Liver (tissue), 9 donors: ENCODE measurements around the gene ACSL4. TPM values are rescaled to one million over a fixed set of nuclear protein-coding genes. Genes with fewer than 3 reads are reported as not detected.
"Not testable (repeated sequence)": the region's sequence is repeated elsewhere in the genome, so short reads cannot be mapped to it uniquely, and the experiment has no call there.

Experiments
- DNase-seq: peaks from one replicate; pipeline ENCODE4 v3.0.0-alpha.2; 2017; ENCODE audit warnings: low spot score
- H3K27ac ChIP-seq, 2 donors: one replicate each; pipeline ENCODE4 v1.7.0; 2013; ENCODE audit warnings: inconsistent platforms in 2 of 2, low read length in 2 of 2, control low read depth in 1 of 2, low read depth in 1 of 2, mild to moderate bottlenecking in 1 of 2
- H3K27me3 ChIP-seq, 4 donors: one replicate each; pipeline versions ENCODE4 v1.6.1 to v1.7.0; 2013; ENCODE audit warnings: low read length in 3 of 4, inconsistent platforms in 1 of 4, mild to moderate bottlenecking in 1 of 4, moderate library complexity in 1 of 4; ENCODE audit not compliant: control insufficient read depth in 4 of 4, insufficient read depth in 4 of 4
- H3K36me3 ChIP-seq, 4 donors: one replicate each; pipeline versions ENCODE4 v1.6.1 to v1.7.0; 2013; ENCODE audit warnings: low read length in 3 of 4, mild to moderate bottlenecking in 3 of 4, low read depth in 1 of 4, moderate library complexity in 1 of 4; ENCODE audit not compliant: control insufficient read depth in 4 of 4, insufficient read depth in 3 of 4
- H3K4me1 ChIP-seq, 4 donors: one replicate each; pipeline versions ENCODE4 v1.6.1 to v1.7.0; 2013; ENCODE audit warnings: low read length in 3 of 4, mild to moderate bottlenecking in 3 of 4, moderate library complexity in 1 of 4; ENCODE audit not compliant: control insufficient read depth in 4 of 4, insufficient read depth in 4 of 4
- H3K4me3 ChIP-seq, 3 donors: one replicate each; pipeline versions ENCODE4 v1.6.1 to v1.7.0; 2013; ENCODE audit warnings: low read length in 3 of 3, control low read depth in 1 of 3, low read depth in 1 of 3, mild to moderate bottlenecking in 1 of 3
- H3K9ac ChIP-seq, 2 donors: one replicate each; pipeline ENCODE4 v1.7.0; 2013; ENCODE audit warnings: low read length in 2 of 2, mild to moderate bottlenecking in 2 of 2, moderate library complexity in 2 of 2, control low read depth in 1 of 2, low read depth in 1 of 2
- H3K9me3 ChIP-seq, 4 donors: one replicate each; pipeline versions ENCODE4 v1.6.1 to v1.7.0; 2013; ENCODE audit warnings: low read length in 3 of 4; ENCODE audit not compliant: control insufficient read depth in 4 of 4
- CTCF ChIP-seq: fragments of 150-350 bp; IDR thresholded peaks from 2 replicates; pipeline ENCODE4 v1.5.1; 2017; ENCODE audit warnings: improper control_type of control experiment, low read depth, low read length; ENCODE audit not compliant: missing input control
- EGR1 ChIP-seq, 2 donors: IDR thresholded peaks; 2 replicates each; pipeline ENCODE4 v1.6.1; 2016 to 2018; ENCODE audit warnings: antibody characterized with exemption in 2 of 2, low read depth in 2 of 2
- FOXA2 ChIP-seq: IDR thresholded peaks from 2 replicates; pipeline ENCODE4 v1.6.1; 2016; ENCODE audit warnings: antibody characterized with exemption
- GABPA ChIP-seq, 2 donors: IDR thresholded peaks in 1 of 2; conservative IDR thresholded peaks in 1 of 2; 2 replicates each; pipeline ENCODE4 v1.6.1; 2016; ENCODE audit warnings: antibody characterized with exemption in 2 of 2, mild to moderate bottlenecking in 1 of 2, moderate library complexity in 1 of 2
- HNF4A ChIP-seq, 2 donors: conservative IDR thresholded peaks; 2 replicates each; pipeline ENCODE4 v1.6.1; 2016; ENCODE audit warnings: antibody characterized with exemption in 2 of 2, mild to moderate bottlenecking in 2 of 2
- HNF4G ChIP-seq: IDR thresholded peaks from 2 replicates; pipeline ENCODE4 v1.6.1; 2016; ENCODE audit warnings: antibody characterized with exemption
- JUND ChIP-seq, 2 donors: IDR thresholded peaks; 2 replicates each; pipeline ENCODE4 v1.6.1; 2016; ENCODE audit warnings: antibody characterized with exemption in 2 of 2
- MAX ChIP-seq: IDR thresholded peaks from 2 replicates; pipeline ENCODE4 v1.6.1; 2016; ENCODE audit warnings: antibody characterized with exemption
- NR2F2 ChIP-seq: IDR thresholded peaks from 2 replicates; pipeline ENCODE4 v1.6.1; 2016; ENCODE audit warnings: antibody characterized with exemption
- REST ChIP-seq: IDR thresholded peaks from 2 replicates; pipeline ENCODE4 v1.6.1; 2016; ENCODE audit warnings: antibody characterized with exemption, mild to moderate bottlenecking
- YY1 ChIP-seq: IDR thresholded peaks from 2 replicates; pipeline ENCODE4 v1.6.1; 2016; ENCODE audit warnings: antibody characterized with exemption, mild to moderate bottlenecking
- ZBTB33 ChIP-seq: IDR thresholded peaks from 2 replicates; pipeline ENCODE4 v1.6.1; 2016; ENCODE audit warnings: antibody characterized with exemption
- WGBS: extraction: QIAGEN DNeasy Blood & Tissue Kit; methylation state at CpG from one replicate; pipeline ENCODE4 v1.1.7; 2013; 5-methylcytosine and 5-hydroxymethylcytosine counted together
- polyA plus RNA-seq, 2 donors: library from polyadenylated mRNA; stranded (reverse) in 1 of 2; unstranded in 1 of 2; fragments of 200-250 nt in 1 of 2; fragments of >200 nt in 1 of 2; fragmentation: Nextera tagmentation in 1 of 2; extraction: Ambion mirVana in 1 of 2; gene quantifications; one replicate each; pipeline versions ENCODE4 v1.2.1 to v1.2.3, GENCODE V29; 2013 to 2015
- total RNA-seq, 2 donors: library from RNA; depleted of rRNA; stranded (reverse); fragments of >200 nt; gene quantifications; one replicate each; pipeline ENCODE4 v1.2.3, GENCODE V29; 2014
- donor health status: healthy.
- donor health status: healthy.
- donor health status: healthy.
- donor health status: healthy.
- donor health status: healthy.

Gene ACSL4
- total and polyA plus RNA-seq, 4 donors = 5.3 to 928 (median 20.0) TPM

GRCh38 chrX:109732017-109732801, 848 bp downstream of the ACSL4 start:
- Histone ChIP-seq H3K36me3 (no peaks in the 10 kb centered on the region), H3K27me3 (no peaks in the 10 kb centered on the region), H3K4me1 (peaks cover 0 to 8% (median 3%) of the 10 kb centered on the region in 4 donors), H3K4me3 (peak overlapping the region; percentile 41 to 58 (median 53)), H3K9me3 (no peaks in the 10 kb centered on the region), H3K9ac (peak overlapping the region; percentile 30 to 75), H3K27ac (peak overlapping the region; percentile 57 to 75)
- no peak for DNase-seq
- TF ChIP-seq MAX = no peak
- WGBS = 15% methylated on average over 21 of the region's 21 CpGs

- H3K36me3 ChIP-seq = no peaks in the 10 kb centered on the region
- WGBS = 17% methylated on average over 1 of the region's 1 CpG
- no peak overlapping the region for H3K9ac ChIP-seq
- DNase-seq = no peak
- H3K4me1 ChIP-seq = peaks cover 0 to 5% (median 2%) of the 10 kb centered on the region in 4 donors
- H3K4me3 ChIP-seq = no peak overlapping the region
- TF ChIP-seq CTCF (no peak), MAX (no peak), JUND (IDR thresholded peaks at IDR 0.05) (no peak), GABPA (IDR thresholded peaks at IDR 0.05 in 1 of 2, conservative IDR thresholded peaks at IDR 0.05 in 1 of 2) (no peak), YY1 (no peak), REST (no peak), EGR1 (IDR thresholded peaks at IDR 0.05; ENCODE audit: low read depth in 2 of 2) (no peak), FOXA2 (no peak), HNF4A (conservative IDR thresholded peaks at IDR 0.05) (no peak), NR2F2 (no peak), HNF4G (no peak), ZBTB33 (no peak)
- H3K9me3 ChIP-seq = no peaks in the 10 kb centered on the region
- H3K27me3 ChIP-seq = no peaks in the 10 kb centered on the region
- no peak overlapping the region for H3K27ac ChIP-seq
Measured at GRCh38 chrX:109728173-109728535, 4.9 kb downstream of the ACSL4 start.

GRCh38 chrX:109724971-109725370, 8.1 kb downstream of the ACSL4 start:
- 100% methylated on average over 1 of the region's 1 CpG for WGBS
- not testable (repeated sequence) for H3K4me1 ChIP-seq

More at GRCh38 chrX:109724971-109725370, 8.1 kb downstream of the ACSL4 start:
- H3K36me3 ChIP-seq, H3K9me3 ChIP-seq, H3K27ac ChIP-seq, DNase-seq, H3K4me3 ChIP-seq, H3K27me3 ChIP-seq, H3K9ac ChIP-seq: not testable (repeated sequence)
